ENCODE measurements around the gene SLC26A1. TPM values are rescaled to one million over a fixed set of nuclear protein-coding genes. Genes with fewer than 3 reads are reported as not detected.

Gene SLC26A1
- total RNA-seq, 1 donor = 0.27 TPM

- no peak for DNase-seq (ENCODE audit: low read depth)
- TF ChIP-seq CTCF (IDR thresholded peaks at IDR 0.05; ENCODE audit: insufficient read depth, low read length) = no peak
- H3K4me3 ChIP-seq (ENCODE audit: low read depth, low read length) = no peak overlapping the region
These were observed 42.0 kb downstream of the SLC26A1 start for GRCh38 chr4:951186-951585.

- TF ChIP-seq CTCF (IDR thresholded peaks at IDR 0.05; ENCODE audit: insufficient read depth, low read length) = no peak
- no peak for DNase-seq (ENCODE audit: low read depth)
- H3K4me3 ChIP-seq (ENCODE audit: low read depth, low read length) = no peak overlapping the region
These were observed 42.8 kb downstream of the SLC26A1 start for GRCh38 chr4:950136-951020.

- TF ChIP-seq CTCF (IDR thresholded peaks at IDR 0.05; ENCODE audit: insufficient read depth, low read length) = no peak
- H3K4me3 ChIP-seq (ENCODE audit: low read depth, low read length) = no peak overlapping the region
- DNase-seq (ENCODE audit: low read depth) = no peak
These were observed 43.5 kb downstream of the SLC26A1 start for GRCh38 chr4:949656-950055.

GRCh38 chr4:948936-949300 lies 44.3 kb downstream of the SLC26A1 start:
- DNase-seq (ENCODE audit: low read depth) = no peak
- no peak overlapping the region for H3K4me3 ChIP-seq (ENCODE audit: low read depth, low read length)
- TF ChIP-seq CTCF (IDR thresholded peaks at IDR 0.05; ENCODE audit: insufficient read depth, low read length) = no peak

- no peak overlapping the region for H3K4me3 ChIP-seq (ENCODE audit: low read depth, low read length)
- DNase-seq (ENCODE audit: low read depth) = no peak
- TF ChIP-seq CTCF (IDR thresholded peaks at IDR 0.05; ENCODE audit: insufficient read depth, low read length) = no peak
These were observed 44.9 kb downstream of the SLC26A1 start for GRCh38 chr4:948101-948935.

GRCh38 chr4:947491-947971 lies 45.7 kb downstream of the SLC26A1 start:
- H3K4me3 ChIP-seq (ENCODE audit: low read depth, low read length) = no peak overlapping the region
- no peak for DNase-seq (ENCODE audit: low read depth)
- TF ChIP-seq CTCF (IDR thresholded peaks at IDR 0.05; ENCODE audit: insufficient read depth, low read length) = no peak
